OCI-LY1 (cell line): ENCODE measurements around the gene QPRT.

Experiments used
- H2AFZ ChIP-seq: fragments of 200-600 bp; sonication (generic), shearing (Covaris generic); 2 replicates; pipeline ENCODE4 v1.6.0; 2014; ENCODE audit warnings: antibody characterized with exemption, mild to moderate bottlenecking, low read length
- H3F3A ChIP-seq: fragments of 200-600 bp; sonication (generic), shearing (Covaris generic); 2 replicates; pipeline ENCODE4 v1.6.0; 2014; ENCODE audit warnings: mild to moderate bottlenecking, antibody characterized with exemption, low read length, moderate library complexity; ENCODE audit not compliant: insufficient read depth
- H3K27ac ChIP-seq: fragments of 200-600 bp; sonication (generic); 2 replicates; pipeline ENCODE4 v1.5.1; 2014; ENCODE audit warnings: low read length, mixed run types, mild to moderate bottlenecking, low read depth; ENCODE audit not compliant: poor library complexity, severe bottlenecking
- H3K27me3 ChIP-seq: fragments of 200-600 bp; sonication (generic); 2 replicates; pipeline ENCODE4 v1.6.0; 2014; ENCODE audit warnings: antibody characterized with exemption, mild to moderate bottlenecking, low read length, moderate library complexity; ENCODE audit not compliant: insufficient read depth
- H3K36me3 ChIP-seq: fragments of 200-600 bp; sonication (generic); 2 replicates; pipeline ENCODE4 v1.6.1; 2014; ENCODE audit warnings: mild to moderate bottlenecking, antibody characterized with exemption, low read length, moderate library complexity, mixed read lengths; ENCODE audit not compliant: insufficient read depth
- H3K4me1 ChIP-seq: fragments of 200-600 bp; sonication (generic); 2 replicates; pipeline ENCODE4 v1.5.1; 2014; ENCODE audit warnings: mild to moderate bottlenecking, low read length, moderate library complexity; ENCODE audit not compliant: insufficient read depth, severe bottlenecking
- H3K4me2 ChIP-seq: fragments of 200-600 bp; sonication (generic), shearing (Covaris generic); 2 replicates; pipeline ENCODE4 v1.6.1; 2014; ENCODE audit warnings: low read length
- H3K4me3 ChIP-seq: fragments of 200-600 bp; sonication (generic); 2 replicates; pipeline ENCODE4 v1.5.1; 2014; ENCODE audit warnings: low read length, low read depth, mild to moderate bottlenecking, mixed read lengths; ENCODE audit not compliant: poor library complexity, severe bottlenecking
- H3K79me2 ChIP-seq: fragments of 200-600 bp; shearing (Covaris generic); 2 replicates; pipeline ENCODE4 v1.6.1; 2016; ENCODE audit warnings: mixed run types, low read length, mixed read lengths; ENCODE audit not compliant: insufficient read depth
- H3K9ac ChIP-seq: fragments of 200-600 bp; sonication (generic), shearing (Covaris generic); 2 replicates; pipeline ENCODE4 v1.6.1; 2014; ENCODE audit warnings: mild to moderate bottlenecking, low read length, mixed read lengths
- H3K9me2 ChIP-seq: fragments of 200-600 bp; sonication (generic), shearing (Covaris generic); 2 replicates; pipeline ENCODE4 v1.6.1; 2014; ENCODE audit warnings: low read depth, mild to moderate bottlenecking, low read length, mixed read lengths
- H3K9me3 ChIP-seq: fragments of 200-600 bp; shearing (Covaris generic); 2 replicates; pipeline ENCODE4 v1.6.1; 2014; ENCODE audit warnings: low read length, mixed read lengths
- H4K20me1 ChIP-seq: fragments of 200-600 bp; sonication (generic), shearing (Covaris generic); 2 replicates; pipeline ENCODE4 v1.6.0; 2016; ENCODE audit warnings: mild to moderate bottlenecking, low read length; ENCODE audit not compliant: insufficient read depth
- EZH2 ChIP-seq: fragments of 200-600 bp; sonication (generic), shearing (Covaris generic); IDR thresholded peaks from 2 replicates; pipeline ENCODE4 v1.8.0; 2017; ENCODE audit warnings: borderline replicate concordance, mixed run types, mild to moderate bottlenecking, antibody characterized with exemption, low read length, moderate library complexity, mixed read lengths
- TF ChIP-seq, protein P1 (sequence below): fragments of 200-600 bp; sonication (generic), shearing (Covaris generic); IDR thresholded peaks from 2 replicates; pipeline ENCODE4 v1.5.1; 2017; ENCODE audit warnings: mild to moderate bottlenecking, antibody characterized with exemption, low read length, moderate library complexity, mixed read lengths

QPRT gene

DNA sequence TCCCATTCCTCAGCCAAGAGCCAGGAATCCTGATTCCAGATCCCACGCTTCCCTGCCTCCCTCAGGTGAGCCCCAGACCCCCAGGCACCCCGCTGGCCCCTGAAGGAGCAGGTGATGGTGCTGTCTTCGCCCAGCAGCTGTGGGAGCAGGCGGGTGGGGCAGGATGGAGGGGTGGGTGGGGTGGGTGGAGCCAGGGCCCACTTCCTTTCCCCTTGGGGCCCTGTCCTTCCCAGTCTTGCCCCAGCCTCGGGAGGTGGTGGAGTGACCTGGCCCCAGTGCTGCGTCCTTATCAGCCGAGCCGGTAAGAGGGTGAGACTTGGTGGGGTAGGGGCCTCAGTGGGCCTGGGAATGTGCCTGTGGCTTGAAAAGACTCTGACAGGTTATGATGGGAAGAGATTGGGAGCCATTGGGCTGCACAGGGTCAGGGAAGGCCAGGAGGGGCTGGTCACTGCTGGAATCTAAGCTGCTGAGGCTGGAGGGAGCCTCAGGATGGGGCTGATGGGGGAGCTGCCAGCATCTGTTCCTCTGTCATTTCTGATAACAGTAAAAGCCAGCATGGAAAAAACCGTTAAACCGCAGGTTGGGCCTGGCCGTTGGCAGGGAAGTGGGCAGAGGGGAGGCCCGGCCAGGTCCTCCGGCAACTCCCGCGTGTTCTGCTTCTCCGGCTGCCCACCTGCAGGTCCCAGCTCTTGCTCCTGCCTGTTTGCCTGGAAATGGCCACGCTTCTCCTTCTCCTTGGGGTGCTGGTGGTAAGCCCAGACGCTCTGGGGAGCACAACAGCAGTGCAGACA lies 15.8 kb upstream of the QPRT start, which contains the start of gene SPN:
Gene SPN (plus strand): TSS at position 232 of the 791 bp plus-strand sequence. CDS start 482 bp downstream, at position 714.
- peaks cover 29% of the 10 kb centered on the region for H3K79me2 ChIP-seq
- no peaks in the 10 kb centered on the region for H3K27me3 ChIP-seq
- H3K9ac ChIP-seq = peak within 1 kb of the TSS; percentile 90
- H3K9me2 ChIP-seq = no peaks in the 10 kb centered on the region
- H3K36me3 ChIP-seq = 0 out of 2 replicates have a peak, but pooled peaks cover 10% of the 10 kb centered on the region
- peak within 1 kb of the TSS; percentile 84 for H3K4me2 ChIP-seq
- no peaks in the 10 kb centered on the region for H4K20me1 ChIP-seq
- H3K4me1 ChIP-seq = peaks cover 55% of the 10 kb centered on the region
- H3F3A ChIP-seq = peaks cover 12% of the 10 kb centered on the region; the same call in 1 of the 2 replicates
- H3K4me3 ChIP-seq = peak within 1 kb of the TSS; percentile 83
- no peaks in the 10 kb centered on the region for H3K9me3 ChIP-seq
- H2AFZ ChIP-seq = no peak within 1 kb of the TSS
- peak within 1 kb of the TSS; percentile 93 for H3K27ac ChIP-seq
- no peak for TF ChIP-seq EZH2
- TF ChIP-seq, protein P1, sequence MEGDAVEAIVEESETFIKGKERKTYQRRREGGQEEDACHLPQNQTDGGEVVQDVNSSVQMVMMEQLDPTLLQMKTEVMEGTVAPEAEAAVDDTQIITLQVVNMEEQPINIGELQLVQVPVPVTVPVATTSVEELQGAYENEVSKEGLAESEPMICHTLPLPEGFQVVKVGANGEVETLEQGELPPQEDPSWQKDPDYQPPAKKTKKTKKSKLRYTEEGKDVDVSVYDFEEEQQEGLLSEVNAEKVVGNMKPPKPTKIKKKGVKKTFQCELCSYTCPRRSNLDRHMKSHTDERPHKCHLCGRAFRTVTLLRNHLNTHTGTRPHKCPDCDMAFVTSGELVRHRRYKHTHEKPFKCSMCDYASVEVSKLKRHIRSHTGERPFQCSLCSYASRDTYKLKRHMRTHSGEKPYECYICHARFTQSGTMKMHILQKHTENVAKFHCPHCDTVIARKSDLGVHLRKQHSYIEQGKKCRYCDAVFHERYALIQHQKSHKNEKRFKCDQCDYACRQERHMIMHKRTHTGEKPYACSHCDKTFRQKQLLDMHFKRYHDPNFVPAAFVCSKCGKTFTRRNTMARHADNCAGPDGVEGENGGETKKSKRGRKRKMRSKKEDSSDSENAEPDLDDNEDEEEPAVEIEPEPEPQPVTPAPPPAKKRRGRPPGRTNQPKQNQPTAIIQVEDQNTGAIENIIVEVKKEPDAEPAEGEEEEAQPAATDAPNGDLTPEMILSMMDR = no peak

GRCh38 chr16:29663807-29664090 lies 15.2 kb upstream of the QPRT start:
- no peaks in the 10 kb centered on the region for H3K27me3 ChIP-seq
- H4K20me1 ChIP-seq = no peaks in the 10 kb centered on the region
- peaks cover 32% of the 10 kb centered on the region for H3K79me2 ChIP-seq
- no peaks in the 10 kb centered on the region for H3K9me3 ChIP-seq
- peaks cover 12% of the 10 kb centered on the region; the same call in 1 of the 2 replicates for H3F3A ChIP-seq
- no peak overlapping the region for H2AFZ ChIP-seq
- H3K4me2 ChIP-seq = peak overlapping the region; percentile 84
- H3K9ac ChIP-seq = peak overlapping the region; percentile 90
- TF ChIP-seq, protein P1 = no peak
- TF ChIP-seq EZH2 = no peak
- peak overlapping the region; percentile 93 for H3K27ac ChIP-seq
- H3K4me1 ChIP-seq = peaks cover 55% of the 10 kb centered on the region
- peak overlapping the region; percentile 83 for H3K4me3 ChIP-seq
- peaks cover 10% of the 10 kb centered on the region; the same call in 1 of the 2 replicates for H3K36me3 ChIP-seq
- no peaks in the 10 kb centered on the region for H3K9me2 ChIP-seq

- Histone ChIP-seq H3K9me2 (no peaks in the 10 kb centered on the region), H3K79me2 (peaks cover 32% of the 10 kb centered on the region), H3K4me3 (peak overlapping the region; percentile 83), H3K27ac (peak overlapping the region; percentile 93), H2AFZ (no peak overlapping the region), H3K4me1 (peaks cover 55% of the 10 kb centered on the region), H3K9ac (peak overlapping the region; percentile 90), H3F3A (peaks cover 10% of the 10 kb centered on the region; the same call in 1 of the 2 replicates), H4K20me1 (no peaks in the 10 kb centered on the region), H3K27me3 (no peaks in the 10 kb centered on the region), H3K36me3 (peaks cover 10% of the 10 kb centered on the region; the same call in 1 of the 2 replicates), H3K4me2 (peak overlapping the region; percentile 84), H3K9me3 (no peaks in the 10 kb centered on the region)
- TF ChIP-seq, protein P1 = peak; percentile 40; the same call in 1 of the 2 replicates
- no peak for TF ChIP-seq EZH2
These were observed 14.7 kb upstream of the QPRT start for GRCh38 chr16:29664091-29664921.
